ENCODE data around the gene IGSF5.
"Not testable (repeated sequence)": the region's sequence is repeated elsewhere in the genome, so short reads cannot be mapped to it uniquely, and the experiment has no call there.

IGSF5 gene

GRCh38 chr21:39739531-39739930, 5.5 kb upstream of the IGSF5 start:
- DNase-seq = not testable (repeated sequence)

- DNase-seq = not testable (repeated sequence)
Observed at GRCh38 chr21:39742561-39742960, 2.4 kb upstream of the IGSF5 start.

- not testable (repeated sequence) for DNase-seq
Observed at GRCh38 chr21:39745332-39745731, 349 bp downstream of the IGSF5 start.

GRCh38 chr21:39750670-39751069, 5.7 kb downstream of the IGSF5 start:
- DNase-seq = no peak

- DNase-seq = no peak
Observed at GRCh38 chr21:39754811-39755210, 9.8 kb downstream of the IGSF5 start.

GRCh38 chr21:39756285-39756684, 11.3 kb downstream of the IGSF5 start:
- DNase-seq = no peak

GRCh38 chr21:39763272-39763970, 18.4 kb downstream of the IGSF5 start:
- no peak for DNase-seq

- peak; percentile 14 for DNase-seq
Observed at GRCh38 chr21:39774227-39774626, 29.2 kb downstream of the IGSF5 start.

- DNase-seq = no peak
Observed at GRCh38 chr21:39775816-39776215, 30.8 kb downstream of the IGSF5 start.

GRCh38 chr21:39776589-39776988, 31.6 kb downstream of the IGSF5 start:
- no peak for DNase-seq

GRCh38 chr21:39781331-39781730, 36.3 kb downstream of the IGSF5 start:
- no peak for DNase-seq

GRCh38 chr21:39788383-39788782, 43.4 kb downstream of the IGSF5 start:
- DNase-seq = peak; percentile 84

GRCh38 chr21:39796466-39796865, 51.5 kb downstream of the IGSF5 start:
- DNase-seq = no peak

GRCh38 chr21:39799178-39799577, 54.2 kb downstream of the IGSF5 start:
- no peak for DNase-seq

- DNase-seq = no peak
Observed at GRCh38 chr21:39800311-39800710, 55.3 kb downstream of the IGSF5 start.

GRCh38 chr21:39802217-39802616, 57.2 kb downstream of the IGSF5 start:
- DNase-seq = no peak

GRCh38 chr21:39803393-39803792, 58.4 kb downstream of the IGSF5 start:
- DNase-seq = no peak

- DNase-seq = no peak
Observed at GRCh38 chr21:39804240-39804639, 59.3 kb downstream of the IGSF5 start.

- DNase-seq = no peak
Observed at GRCh38 chr21:39805983-39806382, 61.0 kb downstream of the IGSF5 start.

- DNase-seq = no peak
Observed at GRCh38 chr21:39807738-39808137, 62.8 kb downstream of the IGSF5 start.

- peak; percentile 52 for DNase-seq
Observed at GRCh38 chr21:39809936-39810335, 65.0 kb downstream of the IGSF5 start.

GRCh38 chr21:39812983-39813382, 68.0 kb downstream of the IGSF5 start:
- DNase-seq = no peak

- DNase-seq = no peak
Observed at GRCh38 chr21:39818557-39818956, 73.6 kb downstream of the IGSF5 start.

GRCh38 chr21:39822042-39822441, 77.1 kb downstream of the IGSF5 start:
- no peak for DNase-seq

- DNase-seq = no peak
Observed at GRCh38 chr21:39825250-39825649, 80.3 kb downstream of the IGSF5 start.
